Measurements from ENCODE around the gene PPRC1.

PPRC1 gene

GRCh38 chr10:102096449-102096848 lies 36.4 kb upstream of the PPRC1 start:
- WGBS (ENCODE audit: extremely low coverage, insufficient coverage, low lambda C conversion rate), result no CpG with 5 or more reads among the region's 7 CpGs
- Histone ChIP-seq H3K79me2 (ENCODE audit: control insufficient read depth, insufficient read depth, low read length) (no peaks in the 10 kb centered on the region), H3K18ac (ENCODE audit: low read length) (no peak overlapping the region), H3K4me3 (ENCODE audit: low read length) (no peak overlapping the region), H3K4ac (ENCODE audit: low read depth, low read length) (no peak overlapping the region), H4K5ac (ENCODE audit: low read length) (no peak overlapping the region), H2BK15ac (replicated peaks; ENCODE audit: low read depth) (no peak overlapping the region), H2BK5ac (ENCODE audit: low read length) (no peak overlapping the region), H4K8ac (ENCODE audit: low read depth, low read length) (no peak overlapping the region), H2BK120ac (ENCODE audit: low read depth, low read length) (no peak overlapping the region), H3K79me1 (ENCODE audit: low read length) (no peaks in the 10 kb centered on the region), H3K27ac (ENCODE audit: low read depth, low read length) (no peak overlapping the region), H3K9ac (ENCODE audit: low read length) (no peak overlapping the region), H3K27me3 (ENCODE audit: insufficient read depth, low read length, poor library complexity) (no peaks in the 10 kb centered on the region), H2AK5ac (ENCODE audit: low read length) (no peak overlapping the region), H3K4me2 (ENCODE audit: low read length) (no peak overlapping the region), H3K4me1 (ENCODE audit: control insufficient read depth, low read depth, low read length) (no peaks in the 10 kb centered on the region), H3K56ac (ENCODE audit: low read length) (no peak overlapping the region), H3K36me3 (ENCODE audit: control insufficient read depth, insufficient read depth, low read length) (no peaks in the 10 kb centered on the region), H3K23ac (ENCODE audit: low read length) (no peak overlapping the region)
- no peak for DNase-seq

- Histone ChIP-seq H3K23ac (ENCODE audit: low read length) (no peak overlapping the region), H3K79me1 (ENCODE audit: low read length) (no peaks in the 10 kb centered on the region), H3K27ac (ENCODE audit: low read depth, low read length) (no peak overlapping the region), H3K18ac (ENCODE audit: low read length) (no peak overlapping the region), H3K4me3 (ENCODE audit: low read length) (no peak overlapping the region), H2AK5ac (ENCODE audit: low read length) (no peak overlapping the region), H3K4me2 (ENCODE audit: low read length) (no peak overlapping the region), H3K4ac (ENCODE audit: low read depth, low read length) (no peak overlapping the region), H3K9ac (ENCODE audit: low read length) (no peak overlapping the region), H3K79me2 (ENCODE audit: control insufficient read depth, insufficient read depth, low read length) (no peaks in the 10 kb centered on the region), H3K56ac (ENCODE audit: low read length) (no peak overlapping the region), H3K27me3 (ENCODE audit: insufficient read depth, low read length, poor library complexity) (no peaks in the 10 kb centered on the region), H3K4me1 (ENCODE audit: control insufficient read depth, low read depth, low read length) (no peaks in the 10 kb centered on the region), H4K5ac (ENCODE audit: low read length) (no peak overlapping the region), H2BK15ac (replicated peaks; ENCODE audit: low read depth) (no peak overlapping the region), H2BK120ac (ENCODE audit: low read depth, low read length) (no peak overlapping the region), H2BK5ac (ENCODE audit: low read length) (no peak overlapping the region), H4K8ac (ENCODE audit: low read depth, low read length) (no peak overlapping the region), H3K36me3 (ENCODE audit: control insufficient read depth, insufficient read depth, low read length) (peaks cover under 1% of the 10 kb centered on the region)
- peak; percentile 18 for DNase-seq
- WGBS (ENCODE audit: extremely low coverage, insufficient coverage, low lambda C conversion rate), result no CpG with 5 or more reads among the region's 5 CpGs
Observed at GRCh38 chr10:102101152-102101551, 31.7 kb upstream of the PPRC1 start.

- H3K79me2 ChIP-seq (ENCODE audit: control insufficient read depth, insufficient read depth, low read length), result no peaks in the 10 kb centered on the region
- H2BK5ac ChIP-seq (ENCODE audit: low read length), result no peak overlapping the region
- DNase-seq, result no peak
- H3K79me1 ChIP-seq (ENCODE audit: low read length), result no peaks in the 10 kb centered on the region
- H3K18ac ChIP-seq (ENCODE audit: low read length), result no peak overlapping the region
- H2AK5ac ChIP-seq (ENCODE audit: low read length), result no peak overlapping the region
- H4K5ac ChIP-seq (ENCODE audit: low read length), result no peak overlapping the region
- H3K27me3 ChIP-seq (ENCODE audit: insufficient read depth, low read length, poor library complexity), result no peaks in the 10 kb centered on the region
- no peak overlapping the region for H3K27ac ChIP-seq (ENCODE audit: low read depth, low read length)
- H2BK120ac ChIP-seq (ENCODE audit: low read depth, low read length), result no peak overlapping the region
- H2BK15ac ChIP-seq (replicated peaks; ENCODE audit: low read depth), result no peak overlapping the region
- H3K4me2 ChIP-seq (ENCODE audit: low read length), result no peak overlapping the region
- no peak overlapping the region for H3K4me3 ChIP-seq (ENCODE audit: low read length)
- no peak overlapping the region for H3K4ac ChIP-seq (ENCODE audit: low read depth, low read length)
- no peak overlapping the region for H3K23ac ChIP-seq (ENCODE audit: low read length)
- no peaks in the 10 kb centered on the region for H3K4me1 ChIP-seq (ENCODE audit: control insufficient read depth, low read depth, low read length)
- WGBS (ENCODE audit: extremely low coverage, insufficient coverage, low lambda C conversion rate), result no CpG with 5 or more reads among the region's 1 CpG
- peaks cover 4% of the 10 kb centered on the region for H3K36me3 ChIP-seq (ENCODE audit: control insufficient read depth, insufficient read depth, low read length)
- no peak overlapping the region for H3K56ac ChIP-seq (ENCODE audit: low read length)
- H3K9ac ChIP-seq (ENCODE audit: low read length), result no peak overlapping the region
- no peak overlapping the region for H4K8ac ChIP-seq (ENCODE audit: low read depth, low read length)
Observed at GRCh38 chr10:102102421-102102820, 30.4 kb upstream of the PPRC1 start.

GRCh38 chr10:102106998-102107397 lies 25.8 kb upstream of the PPRC1 start:
- H3K4me3 ChIP-seq (ENCODE audit: low read length), result no peak overlapping the region
- H4K8ac ChIP-seq (ENCODE audit: low read depth, low read length), result no peak overlapping the region
- H3K18ac ChIP-seq (ENCODE audit: low read length), result no peak overlapping the region
- no peak overlapping the region for H3K23ac ChIP-seq (ENCODE audit: low read length)
- no peak overlapping the region for H3K56ac ChIP-seq (ENCODE audit: low read length)
- H3K27me3 ChIP-seq (ENCODE audit: insufficient read depth, low read length, poor library complexity), result no peaks in the 10 kb centered on the region
- H3K27ac ChIP-seq (ENCODE audit: low read depth, low read length), result no peak overlapping the region
- no peak overlapping the region for H3K4ac ChIP-seq (ENCODE audit: low read depth, low read length)
- peaks cover 9% of the 10 kb centered on the region for H3K79me2 ChIP-seq (ENCODE audit: control insufficient read depth, insufficient read depth, low read length)
- H2BK5ac ChIP-seq (ENCODE audit: low read length), result no peak overlapping the region
- no peak overlapping the region for H4K5ac ChIP-seq (ENCODE audit: low read length)
- no peaks in the 10 kb centered on the region for H3K4me1 ChIP-seq (ENCODE audit: control insufficient read depth, low read depth, low read length)
- no peak overlapping the region for H2AK5ac ChIP-seq (ENCODE audit: low read length)
- peaks cover 17% of the 10 kb centered on the region for H3K79me1 ChIP-seq (ENCODE audit: low read length)
- no peak for DNase-seq
- H2BK120ac ChIP-seq (ENCODE audit: low read depth, low read length), result no peak overlapping the region
- no CpG with 5 or more reads among the region's 2 CpGs for WGBS (ENCODE audit: extremely low coverage, insufficient coverage, low lambda C conversion rate)
- H3K9ac ChIP-seq (ENCODE audit: low read length), result no peak overlapping the region
- H3K36me3 ChIP-seq (ENCODE audit: control insufficient read depth, insufficient read depth, low read length), result peaks cover 30% of the 10 kb centered on the region
- H3K4me2 ChIP-seq (ENCODE audit: low read length), result no peak overlapping the region
- H2BK15ac ChIP-seq (replicated peaks; ENCODE audit: low read depth), result no peak overlapping the region

- Histone ChIP-seq H3K36me3 (ENCODE audit: control insufficient read depth, insufficient read depth, low read length) (peaks cover 30% of the 10 kb centered on the region), H3K4me1 (ENCODE audit: control insufficient read depth, low read depth, low read length) (peaks cover 7% of the 10 kb centered on the region), H3K4ac (ENCODE audit: low read depth, low read length) (no peak overlapping the region), H3K23ac (ENCODE audit: low read length) (no peak overlapping the region), H3K4me3 (ENCODE audit: low read length) (no peak overlapping the region), H3K18ac (ENCODE audit: low read length) (no peak overlapping the region), H4K8ac (ENCODE audit: low read depth, low read length) (no peak overlapping the region), H3K79me2 (ENCODE audit: control insufficient read depth, insufficient read depth, low read length) (peaks cover 33% of the 10 kb centered on the region), H3K79me1 (ENCODE audit: low read length) (peaks cover 21% of the 10 kb centered on the region), H4K5ac (ENCODE audit: low read length) (no peak overlapping the region), H2BK5ac (ENCODE audit: low read length) (no peak overlapping the region), H3K27ac (ENCODE audit: low read depth, low read length) (no peak overlapping the region), H2BK15ac (replicated peaks; ENCODE audit: low read depth) (no peak overlapping the region), H2BK120ac (ENCODE audit: low read depth, low read length) (no peak overlapping the region), H2AK5ac (ENCODE audit: low read length) (no peak overlapping the region), H3K4me2 (ENCODE audit: low read length) (no peak overlapping the region), H3K9ac (ENCODE audit: low read length) (no peak overlapping the region), H3K56ac (ENCODE audit: low read length) (no peak overlapping the region), H3K27me3 (ENCODE audit: insufficient read depth, low read length, poor library complexity) (no peaks in the 10 kb centered on the region)
- DNase-seq, result no peak
- WGBS (ENCODE audit: extremely low coverage, insufficient coverage, low lambda C conversion rate), result no CpG with 5 or more reads among the region's 24 CpGs
Observed at GRCh38 chr10:102109166-102110116, 23.4 kb upstream of the PPRC1 start.
